Measurements from ENCODE around the gene NIPAL1. TPM values are rescaled to one million over a fixed set of nuclear protein-coding genes. Genes with fewer than 3 reads are reported as not detected.

NIPAL1 gene
- total RNA-seq, 1 donor from 2014 or later = 4.9 TPM

GRCh38 chr4:48025005-48025404 is 8.4 kb downstream of the NIPAL1 start:
- Histone ChIP-seq H2AFZ (ENCODE audit: low read depth, low read length) (no peak overlapping the region), H3K4me2 (ENCODE audit: low read length) (no peak overlapping the region), H3K9me3 (ENCODE audit: insufficient read depth, low read depth, low read length) (no peaks in the 10 kb centered on the region), H3K9ac (ENCODE audit: low read length) (no peak overlapping the region), H3K79me2 (ENCODE audit: insufficient read depth, low read length) (no peaks in the 10 kb centered on the region), H3K27me3 (ENCODE audit: insufficient read depth, low read length) (no peaks in the 10 kb centered on the region), H3K4me3 (ENCODE audit: insufficient read depth, low read depth, low read length) (no peak overlapping the region), H4K20me1 (ENCODE audit: insufficient read depth, low read length) (no peaks in the 10 kb centered on the region), H3K27ac (ENCODE audit: low read depth, low read length) (no peak overlapping the region), H3K4me1 (ENCODE audit: insufficient read depth, low read length) (peaks cover 8% of the 10 kb centered on the region), H3K36me3 (ENCODE audit: insufficient read depth, low read length) (no peaks in the 10 kb centered on the region)
- Mint-ChIP-seq H3K4me3 (ENCODE audit: unreplicated experiment) (no peak overlapping the region), H3K27me3 (ENCODE audit: low read depth, unreplicated experiment) (no peaks in the 10 kb centered on the region), H3K9me3 (ENCODE audit: unreplicated experiment) (no peaks in the 10 kb centered on the region), H3K4me1 (ENCODE audit: low read depth, unreplicated experiment) (peaks cover 18% of the 10 kb centered on the region), H3K36me3 (ENCODE audit: low read depth, unreplicated experiment) (peaks cover 2% of the 10 kb centered on the region), H3K27ac (ENCODE audit: unreplicated experiment) (peak overlapping the region; percentile 79)
- FAIRE-seq (no peak), DNase-seq (ENCODE audit: low read depth) (peak; percentile 65)
- TF ChIP-seq, protein P1, sequence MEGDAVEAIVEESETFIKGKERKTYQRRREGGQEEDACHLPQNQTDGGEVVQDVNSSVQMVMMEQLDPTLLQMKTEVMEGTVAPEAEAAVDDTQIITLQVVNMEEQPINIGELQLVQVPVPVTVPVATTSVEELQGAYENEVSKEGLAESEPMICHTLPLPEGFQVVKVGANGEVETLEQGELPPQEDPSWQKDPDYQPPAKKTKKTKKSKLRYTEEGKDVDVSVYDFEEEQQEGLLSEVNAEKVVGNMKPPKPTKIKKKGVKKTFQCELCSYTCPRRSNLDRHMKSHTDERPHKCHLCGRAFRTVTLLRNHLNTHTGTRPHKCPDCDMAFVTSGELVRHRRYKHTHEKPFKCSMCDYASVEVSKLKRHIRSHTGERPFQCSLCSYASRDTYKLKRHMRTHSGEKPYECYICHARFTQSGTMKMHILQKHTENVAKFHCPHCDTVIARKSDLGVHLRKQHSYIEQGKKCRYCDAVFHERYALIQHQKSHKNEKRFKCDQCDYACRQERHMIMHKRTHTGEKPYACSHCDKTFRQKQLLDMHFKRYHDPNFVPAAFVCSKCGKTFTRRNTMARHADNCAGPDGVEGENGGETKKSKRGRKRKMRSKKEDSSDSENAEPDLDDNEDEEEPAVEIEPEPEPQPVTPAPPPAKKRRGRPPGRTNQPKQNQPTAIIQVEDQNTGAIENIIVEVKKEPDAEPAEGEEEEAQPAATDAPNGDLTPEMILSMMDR (IDR thresholded peaks at IDR 0.05; ENCODE audit: insufficient read depth, low read depth, low read length) = no peak
- no peak for TF ChIP-seq EZH2 (IDR thresholded peaks at IDR 0.05; ENCODE audit: insufficient read depth, low read length)

DNA sequence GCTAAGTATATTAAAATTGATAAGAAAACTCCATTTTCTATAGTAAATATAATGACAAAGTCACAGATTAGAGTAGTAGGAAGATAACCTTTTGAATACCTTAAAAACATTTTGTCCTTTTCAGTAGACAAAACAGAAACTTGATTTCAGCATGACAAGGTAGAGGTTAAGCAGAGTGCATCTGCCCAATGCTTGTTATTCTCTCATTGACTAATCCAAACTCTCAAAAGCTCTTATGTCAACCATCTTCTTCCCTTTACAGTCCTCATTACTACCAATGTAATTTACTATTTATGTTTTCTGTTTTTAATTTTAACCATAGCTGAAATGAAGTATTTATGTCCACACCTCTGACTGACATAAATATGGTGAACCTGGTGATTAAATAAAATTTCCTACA is 11.1 kb downstream of the NIPAL1 start:
- FAIRE-seq = no peak
- H3K27me3 Mint-ChIP-seq (ENCODE audit: low read depth, unreplicated experiment) = no peaks in the 10 kb centered on the region
- H3K9ac ChIP-seq (ENCODE audit: low read length) = no peak overlapping the region
- H4K20me1 ChIP-seq (ENCODE audit: insufficient read depth, low read length) = no peaks in the 10 kb centered on the region
- H3K36me3 ChIP-seq (ENCODE audit: insufficient read depth, low read length) = no peaks in the 10 kb centered on the region
- H3K4me3 ChIP-seq (ENCODE audit: insufficient read depth, low read depth, low read length) = no peak overlapping the region
- H3K9me3 ChIP-seq (ENCODE audit: insufficient read depth, low read depth, low read length) = no peaks in the 10 kb centered on the region
- no peak overlapping the region for H3K4me3 Mint-ChIP-seq (ENCODE audit: unreplicated experiment)
- peaks cover 17% of the 10 kb centered on the region for H3K4me1 Mint-ChIP-seq (ENCODE audit: low read depth, unreplicated experiment)
- H3K79me2 ChIP-seq (ENCODE audit: insufficient read depth, low read length) = no peaks in the 10 kb centered on the region
- H3K27ac ChIP-seq (ENCODE audit: low read depth, low read length) = no peak overlapping the region
- no peaks in the 10 kb centered on the region for H3K27me3 ChIP-seq (ENCODE audit: insufficient read depth, low read length)
- TF ChIP-seq, protein P1 (IDR thresholded peaks at IDR 0.05; ENCODE audit: insufficient read depth, low read depth, low read length) = no peak
- TF ChIP-seq EZH2 (IDR thresholded peaks at IDR 0.05; ENCODE audit: insufficient read depth, low read length) = no peak
- H2AFZ ChIP-seq (ENCODE audit: low read depth, low read length) = no peak overlapping the region
- peaks cover 2% of the 10 kb centered on the region for H3K36me3 Mint-ChIP-seq (ENCODE audit: low read depth, unreplicated experiment)
- no peak overlapping the region for H3K27ac Mint-ChIP-seq (ENCODE audit: unreplicated experiment)
- peaks cover 16% of the 10 kb centered on the region for H3K4me1 ChIP-seq (ENCODE audit: insufficient read depth, low read length)
- H3K4me2 ChIP-seq (ENCODE audit: low read length) = no peak overlapping the region
- no peaks in the 10 kb centered on the region for H3K9me3 Mint-ChIP-seq (ENCODE audit: unreplicated experiment)
- DNase-seq (ENCODE audit: low read depth) = no peak

GRCh38 chr4:48028696-48029095 is 12.1 kb downstream of the NIPAL1 start:
- no peak overlapping the region for H3K4me2 ChIP-seq (ENCODE audit: low read length)
- H3K4me1 Mint-ChIP-seq (ENCODE audit: low read depth, unreplicated experiment) = peaks cover 13% of the 10 kb centered on the region
- no peak overlapping the region for H3K4me3 Mint-ChIP-seq (ENCODE audit: unreplicated experiment)
- no peak overlapping the region for H3K9ac ChIP-seq (ENCODE audit: low read length)
- no peak overlapping the region for H3K27ac Mint-ChIP-seq (ENCODE audit: unreplicated experiment)
- peaks cover 16% of the 10 kb centered on the region for H3K4me1 ChIP-seq (ENCODE audit: insufficient read depth, low read length)
- no peak overlapping the region for H3K27ac ChIP-seq (ENCODE audit: low read depth, low read length)
- TF ChIP-seq, protein P1 (IDR thresholded peaks at IDR 0.05; ENCODE audit: insufficient read depth, low read depth, low read length) = no peak
- TF ChIP-seq EZH2 (IDR thresholded peaks at IDR 0.05; ENCODE audit: insufficient read depth, low read length) = no peak
- no peaks in the 10 kb centered on the region for H3K27me3 ChIP-seq (ENCODE audit: insufficient read depth, low read length)
- no peak overlapping the region for H3K4me3 ChIP-seq (ENCODE audit: insufficient read depth, low read depth, low read length)
- DNase-seq (ENCODE audit: low read depth) (no peak), FAIRE-seq (no peak)
- H3K79me2 ChIP-seq (ENCODE audit: insufficient read depth, low read length) = no peaks in the 10 kb centered on the region
- H3K9me3 Mint-ChIP-seq (ENCODE audit: unreplicated experiment) = no peaks in the 10 kb centered on the region
- no peaks in the 10 kb centered on the region for H3K27me3 Mint-ChIP-seq (ENCODE audit: low read depth, unreplicated experiment)
- H4K20me1 ChIP-seq (ENCODE audit: insufficient read depth, low read length) = no peaks in the 10 kb centered on the region
- H3K36me3 Mint-ChIP-seq (ENCODE audit: low read depth, unreplicated experiment) = peaks cover 2% of the 10 kb centered on the region
- no peaks in the 10 kb centered on the region for H3K9me3 ChIP-seq (ENCODE audit: insufficient read depth, low read depth, low read length)
- no peaks in the 10 kb centered on the region for H3K36me3 ChIP-seq (ENCODE audit: insufficient read depth, low read length)
- H2AFZ ChIP-seq (ENCODE audit: low read depth, low read length) = no peak overlapping the region

Data from astrocyte (in vitro differentiated cells and primary cell).